ENCODE measurements around the gene TANC1.

- TF ChIP-seq EZH2 (IDR thresholded peaks at IDR 0.05; ENCODE audit: borderline replicate concordance, low read length) (no peak), CTCF (conservative IDR thresholded peaks at IDR 0.05 in 1 of 2, IDR thresholded peaks at IDR 0.05 in 1 of 2; ENCODE audit: extremely low read depth in 1 of 2, insufficient read depth in 1 of 2, low read depth in 1 of 2, low read length in 2 of 2) (no peak)
These were observed 53.6 kb downstream of the TANC1 start for GRCh38 chr2:159022019-159022418.
